SK-N-SH (cell line): ENCODE results near the gene PARS2. TPM values are rescaled to one million over a fixed set of nuclear protein-coding genes. Genes with fewer than 3 reads are reported as not detected.
A peak's percentile ranks its signal among the peaks of the same experiment; 100 is the strongest.

Experiments used
- CTCF ChIA-PET: fragments of 300-600, 350-600 bp; formaldehyde crosslinking; extraction: SDS; loops from one replicate; lab custom pipeline; 2021; lab: Yijun Ruan, JAX
- POLR2A ChIA-PET: fragments of 350-600 bp; sonication (Branson Sonifier 250); formaldehyde crosslinking; extraction: SDS; loops from one replicate; lab custom pipeline; 2020; ENCODE audit warnings: antibody characterized with exemption, inconsistent platforms; lab: Yijun Ruan, JAX
- DNase-seq: peaks from one replicate; pipeline ENCODE4 v3.0.0; 2012
- H2AFZ ChIP-seq: fragments of 200-600 bp; sonication (generic); 2 replicates; pipeline ENCODE4 v1.8.1; 2016; ENCODE audit warnings: antibody characterized with exemption, mild to moderate bottlenecking, low read depth
- H3F3A ChIP-seq: fragments of 200-600 bp; sonication (generic); replicated peaks from 2 replicates; pipeline ENCODE3; 2016; ENCODE audit warnings: antibody characterized with exemption, mild to moderate bottlenecking; ENCODE audit not compliant: insufficient read depth
- H3K27ac ChIP-seq, 2 experiments: fragments of 200-500 bp in 1 of 2; fragments of 200-600 bp in 1 of 2; sonication (Bioruptor generic) in 1 of 2; sonication (generic), shearing (Covaris generic) in 1 of 2; 2 replicates each; pipeline versions ENCODE4 v1.5.1 to v1.6.1; 2014 to 2016; ENCODE audit warnings: low read depth in 2 of 2, inconsistent platforms in 1 of 2, low read length in 1 of 2, mild to moderate bottlenecking in 1 of 2, mixed read lengths in 1 of 2
- H3K27me3 ChIP-seq: fragments of 200-600 bp; sonication (generic), shearing (Covaris generic); 2 replicates; pipeline ENCODE4 v1.6.1; 2016; ENCODE audit warnings: mixed run types; ENCODE audit not compliant: insufficient read depth
- H3K36me3 ChIP-seq, 2 experiments: fragments of 200-500 bp in 1 of 2; fragments of 200-600 bp in 1 of 2; sonication (Bioruptor generic) in 1 of 2; sonication (generic) in 1 of 2; replicated peaks in 1 of 2; 2 replicates each; pipeline versions ENCODE3 to v1.5.1; 2014 to 2016; ENCODE audit warnings: low read length in 1 of 2, mild to moderate bottlenecking in 1 of 2; ENCODE audit not compliant: insufficient read depth in 2 of 2, control insufficient read depth in 1 of 2
- H3K4me1 ChIP-seq, 2 experiments: fragments of 200-500 bp in 1 of 2; fragments of 200-600 bp in 1 of 2; sonication (Bioruptor generic) in 1 of 2; sonication (generic), shearing (Covaris generic) in 1 of 2; 2 replicates each; pipeline versions ENCODE4 v1.5.1 to v1.6.1; 2014 to 2016; ENCODE audit warnings: low read depth in 1 of 2, low read length in 1 of 2, mixed run types in 1 of 2; ENCODE audit not compliant: insufficient read depth in 2 of 2, control insufficient read depth in 1 of 2
- H3K4me2 ChIP-seq: fragments of 200-600 bp; sonication (generic), shearing (Covaris generic); 2 replicates; pipeline ENCODE4 v1.6.1; 2017; ENCODE audit warnings: mixed run types
- H3K4me3 ChIP-seq, 2 experiments: fragments of 200-500 bp in 1 of 2; fragments of 200-600 bp in 1 of 2; sonication (Bioruptor generic) in 1 of 2; sonication (generic), shearing (Covaris generic) in 1 of 2; 2 replicates each; pipeline versions ENCODE4 v1.5.1 to v1.8.1; 2014 to 2016; ENCODE audit warnings: low read depth in 2 of 2, inconsistent platforms in 1 of 2, low read length in 1 of 2, mild to moderate bottlenecking in 1 of 2, mixed read lengths in 1 of 2, moderate library complexity in 1 of 2
- H3K79me2 ChIP-seq: fragments of 200-600 bp; sonication (generic); 2 replicates; pipeline ENCODE4 v1.8.1; 2017; ENCODE audit warnings: mild to moderate bottlenecking; ENCODE audit not compliant: insufficient read depth
- H3K9ac ChIP-seq: fragments of 200-600 bp; sonication (generic); 2 replicates; pipeline ENCODE4 v1.6.1; 2017; ENCODE audit warnings: mixed run types
- H3K9me2 ChIP-seq: fragments of 200-600 bp; sonication (generic); 2 replicates; pipeline ENCODE4 v1.6.1; 2017; ENCODE audit warnings: mixed run types
- H3K9me3 ChIP-seq: fragments of 200-600 bp; sonication (generic); 2 replicates; pipeline ENCODE4 v1.6.1; 2017; ENCODE audit warnings: mixed run types, mild to moderate bottlenecking, moderate library complexity
- H4K20me1 ChIP-seq: fragments of 200-600 bp; sonication (generic); 2 replicates; pipeline ENCODE4 v1.6.1; 2017; ENCODE audit warnings: mild to moderate bottlenecking, mixed run types; ENCODE audit not compliant: insufficient read depth
- FOSL2 ChIP-seq: IDR thresholded peaks from 2 replicates; pipeline ENCODE4 v1.4.0; 2012; ENCODE audit warnings: low read depth, mild to moderate bottlenecking, moderate library complexity, borderline replicate concordance
- FOXJ3 ChIP-seq: sonication (generic); formaldehyde crosslinking; IDR thresholded peaks from 2 replicates; pipeline ENCODE4 v1.5.1; 2020; ENCODE audit warnings: mild to moderate bottlenecking, missing genetic modification reagents
- GATA2 ChIP-seq: sonication (generic); formaldehyde crosslinking; IDR thresholded peaks from 2 replicates; pipeline ENCODE4 v1.5.0; 2020; ENCODE audit warnings: mild to moderate bottlenecking, missing genetic modification reagents
- MXI1 ChIP-seq: IDR thresholded peaks from 2 replicates; pipeline ENCODE4 v1.6.1; 2012; ENCODE audit warnings: mild to moderate bottlenecking, low read depth, low read length, improper control_type of control experiment
- NRF1 ChIP-seq: IDR thresholded peaks from 2 replicates; pipeline ENCODE4 v1.6.1; 2012; ENCODE audit warnings: low read depth, mild to moderate bottlenecking, low read length
- POLR2AphosphoS5 ChIP-seq: IDR thresholded peaks from 2 replicates; pipeline ENCODE4 v1.6.1; 2012; ENCODE audit warnings: low read depth, low read length
- RAD21 ChIP-seq: IDR thresholded peaks from 2 replicates; pipeline ENCODE4 v1.6.1; 2012; ENCODE audit warnings: mild to moderate bottlenecking, low read length
- SMC3 ChIP-seq: IDR thresholded peaks from 2 replicates; pipeline ENCODE4 v1.6.1; 2012; ENCODE audit warnings: low read depth, low read length, improper control_type of control experiment
- TAF1 ChIP-seq: IDR thresholded peaks from 2 replicates; pipeline ENCODE4 v1.6.1; 2012; ENCODE audit warnings: low read depth, mild to moderate bottlenecking, low read length, moderate library complexity, borderline replicate concordance
- TCF12 ChIP-seq: IDR thresholded peaks from 2 replicates; pipeline ENCODE4 v1.4.0; 2012
- TEAD4 ChIP-seq: IDR thresholded peaks from 2 replicates; pipeline ENCODE4 v1.4.0; 2012; ENCODE audit warnings: mild to moderate bottlenecking, borderline replicate concordance; ENCODE audit not compliant: insufficient read depth
- YY1 ChIP-seq: IDR thresholded peaks from 2 replicates; pipeline ENCODE4 v1.4.0; 2012; ENCODE audit warnings: low read depth, mild to moderate bottlenecking
- WGBS: methylation state at CpG from one replicate; pipeline ENCODE4 v1.1.6; 2017; ENCODE audit warnings: low lambda C conversion rate; 5-methylcytosine and 5-hydroxymethylcytosine counted together
- polyA plus RNA-seq, 3 experiments: library from polyadenylated mRNA; depleted of rRNA; stranded (reverse); fragments of >200 nt; gene quantifications; 2 replicates each; pipeline ENCODE4 v1.2.3, GENCODE V29; 2012
- TF ChIP-seq, protein P1 (sequence below): fragments of 150-350 bp; IDR thresholded peaks from 2 replicates; pipeline ENCODE4 v1.6.1; 2016; ENCODE audit warnings: mild to moderate bottlenecking, low read depth, low read length
- TF ChIP-seq, protein P2 (sequence below): fragments of 200-600 bp; sonication (generic); IDR thresholded peaks from 2 replicates; pipeline ENCODE4 v1.6.1; 2017; ENCODE audit warnings: antibody characterized with exemption, mild to moderate bottlenecking, moderate library complexity
- TF ChIP-seq, protein P3 (sequence below): IDR thresholded peaks from 2 replicates; pipeline ENCODE4 v1.4.0; 2012; ENCODE audit warnings: low read depth
- TF ChIP-seq, protein P4 (sequence below): IDR thresholded peaks from 2 replicates; pipeline ENCODE4 v1.4.0; 2012; ENCODE audit warnings: low read depth, borderline replicate concordance

PARS2 gene
- polyA plus RNA-seq, 1 of the 3 experiments (the other 2 are of a cell fraction) = 3.2 TPM

DNA sequence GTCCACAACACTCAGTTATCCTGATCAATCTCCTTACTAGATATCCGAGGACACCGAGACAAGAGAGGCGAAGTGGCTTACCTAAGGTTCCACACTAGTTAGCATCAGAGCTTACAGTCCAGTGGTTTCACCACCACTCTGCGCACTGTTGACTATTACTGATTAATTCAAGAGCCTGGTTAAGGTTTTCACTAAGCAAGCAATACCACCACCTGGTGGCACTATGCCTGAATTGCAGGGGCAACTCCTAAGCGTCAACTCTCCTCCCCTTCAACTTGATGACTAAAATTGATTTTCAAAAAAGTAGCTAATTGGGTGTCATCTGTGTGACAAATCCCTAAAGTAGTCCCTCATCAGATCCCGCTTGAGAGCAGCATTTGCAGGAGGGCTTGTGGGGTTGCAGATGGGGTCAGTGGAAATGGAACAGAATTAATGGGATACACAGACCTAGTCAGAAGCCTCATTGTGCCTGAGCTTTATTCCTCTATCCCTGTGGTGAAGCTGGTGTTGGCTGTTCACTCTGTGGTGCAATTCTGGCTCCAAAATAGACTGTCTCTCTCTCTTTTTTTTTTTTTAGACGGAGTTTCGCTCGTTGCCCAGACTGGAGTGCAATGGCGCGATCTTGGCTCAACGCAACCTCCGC lies 27.7 kb upstream of the PARS2 start:
- H3K9me3 ChIP-seq = no peaks in the 10 kb centered on the region
- no peaks in the 10 kb centered on the region for H3F3A ChIP-seq
- H3K4me3 ChIP-seq = no peak overlapping the region
- peaks cover 5 to 40% of the 10 kb centered on the region in 2 experiments; a peak in 2 of 4 replicates for H3K4me1 ChIP-seq
- H2AFZ ChIP-seq = no peak overlapping the region
- no peaks in the 10 kb centered on the region for H3K9me2 ChIP-seq
- no peaks in the 10 kb centered on the region for H3K79me2 ChIP-seq
- WGBS = 69% methylated on average over 13 of the region's 13 CpGs
- POLR2A ChIA-PET = no interaction called here
- TF ChIP-seq, protein P1, sequence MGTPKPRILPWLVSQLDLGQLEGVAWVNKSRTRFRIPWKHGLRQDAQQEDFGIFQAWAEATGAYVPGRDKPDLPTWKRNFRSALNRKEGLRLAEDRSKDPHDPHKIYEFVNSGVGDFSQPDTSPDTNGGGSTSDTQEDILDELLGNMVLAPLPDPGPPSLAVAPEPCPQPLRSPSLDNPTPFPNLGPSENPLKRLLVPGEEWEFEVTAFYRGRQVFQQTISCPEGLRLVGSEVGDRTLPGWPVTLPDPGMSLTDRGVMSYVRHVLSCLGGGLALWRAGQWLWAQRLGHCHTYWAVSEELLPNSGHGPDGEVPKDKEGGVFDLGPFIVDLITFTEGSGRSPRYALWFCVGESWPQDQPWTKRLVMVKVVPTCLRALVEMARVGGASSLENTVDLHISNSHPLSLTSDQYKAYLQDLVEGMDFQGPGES = no peak
- TF ChIP-seq FOXJ3 = no peak
- no peak for TF ChIP-seq FOSL2
- TF ChIP-seq POLR2AphosphoS5 = no peak
- no peak for TF ChIP-seq NRF1
- TF ChIP-seq TCF12 = no peak
- no peak for TF ChIP-seq YY1
- TF ChIP-seq GATA2 = no peak
- no peak for TF ChIP-seq MXI1
- TF ChIP-seq TAF1 = no peak
- peak; percentile 45 for TF ChIP-seq SMC3
- no peak for TF ChIP-seq TEAD4
- TF ChIP-seq, protein P2, sequence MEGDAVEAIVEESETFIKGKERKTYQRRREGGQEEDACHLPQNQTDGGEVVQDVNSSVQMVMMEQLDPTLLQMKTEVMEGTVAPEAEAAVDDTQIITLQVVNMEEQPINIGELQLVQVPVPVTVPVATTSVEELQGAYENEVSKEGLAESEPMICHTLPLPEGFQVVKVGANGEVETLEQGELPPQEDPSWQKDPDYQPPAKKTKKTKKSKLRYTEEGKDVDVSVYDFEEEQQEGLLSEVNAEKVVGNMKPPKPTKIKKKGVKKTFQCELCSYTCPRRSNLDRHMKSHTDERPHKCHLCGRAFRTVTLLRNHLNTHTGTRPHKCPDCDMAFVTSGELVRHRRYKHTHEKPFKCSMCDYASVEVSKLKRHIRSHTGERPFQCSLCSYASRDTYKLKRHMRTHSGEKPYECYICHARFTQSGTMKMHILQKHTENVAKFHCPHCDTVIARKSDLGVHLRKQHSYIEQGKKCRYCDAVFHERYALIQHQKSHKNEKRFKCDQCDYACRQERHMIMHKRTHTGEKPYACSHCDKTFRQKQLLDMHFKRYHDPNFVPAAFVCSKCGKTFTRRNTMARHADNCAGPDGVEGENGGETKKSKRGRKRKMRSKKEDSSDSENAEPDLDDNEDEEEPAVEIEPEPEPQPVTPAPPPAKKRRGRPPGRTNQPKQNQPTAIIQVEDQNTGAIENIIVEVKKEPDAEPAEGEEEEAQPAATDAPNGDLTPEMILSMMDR = peak; percentile 62
- TF ChIP-seq, protein P3, sequence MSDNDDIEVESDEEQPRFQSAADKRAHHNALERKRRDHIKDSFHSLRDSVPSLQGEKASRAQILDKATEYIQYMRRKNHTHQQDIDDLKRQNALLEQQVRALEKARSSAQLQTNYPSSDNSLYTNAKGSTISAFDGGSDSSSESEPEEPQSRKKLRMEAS = no peak
- TF ChIP-seq RAD21 = peak; percentile 65
- TF ChIP-seq, protein P4, sequence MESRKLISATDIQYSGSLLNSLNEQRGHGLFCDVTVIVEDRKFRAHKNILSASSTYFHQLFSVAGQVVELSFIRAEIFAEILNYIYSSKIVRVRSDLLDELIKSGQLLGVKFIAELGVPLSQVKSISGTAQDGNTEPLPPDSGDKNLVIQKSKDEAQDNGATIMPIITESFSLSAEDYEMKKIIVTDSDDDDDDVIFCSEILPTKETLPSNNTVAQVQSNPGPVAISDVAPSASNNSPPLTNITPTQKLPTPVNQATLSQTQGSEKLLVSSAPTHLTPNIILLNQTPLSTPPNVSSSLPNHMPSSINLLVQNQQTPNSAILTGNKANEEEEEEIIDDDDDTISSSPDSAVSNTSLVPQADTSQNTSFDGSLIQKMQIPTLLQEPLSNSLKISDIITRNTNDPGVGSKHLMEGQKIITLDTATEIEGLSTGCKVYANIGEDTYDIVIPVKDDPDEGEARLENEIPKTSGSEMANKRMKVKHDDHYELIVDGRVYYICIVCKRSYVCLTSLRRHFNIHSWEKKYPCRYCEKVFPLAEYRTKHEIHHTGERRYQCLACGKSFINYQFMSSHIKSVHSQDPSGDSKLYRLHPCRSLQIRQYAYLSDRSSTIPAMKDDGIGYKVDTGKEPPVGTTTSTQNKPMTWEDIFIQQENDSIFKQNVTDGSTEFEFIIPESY = no peak
- TF ChIP-seq, all 33 proteins: peak for 3
- no peaks in the 10 kb centered on the region for H4K20me1 ChIP-seq
- no peak overlapping the region for H3K4me2 ChIP-seq
- peak; percentile 63 for DNase-seq
- H3K9ac ChIP-seq = no peak overlapping the region
- CTCF ChIA-PET = interaction anchor here (0.6 to 3.5 kb wide), 26 partner anchors 10 to 931 kb away, joined by 3 to 19 read pairs (median 4); partner anchors contain the start of genes ACOT11, DHCR24, PARS2 and TTC4
- no peaks in the 10 kb centered on the region for H3K36me3 ChIP-seq
- no peak overlapping the region; a peak in 1 of 4 replicates for H3K27ac ChIP-seq
- H3K27me3 ChIP-seq = no peaks in the 10 kb centered on the region
